Peyer's patch (tissue), 4 donors: ENCODE data around the gene TRIB2.

Source experiments
- CTCF ChIP-seq, 6 experiments: fragments of 450-650 bp in 4 of 6; fragments of 200-600 bp in 2 of 6; sonication (generic) in 1 of 6; IDR thresholded peaks; one replicate each; pipeline ENCODE4 v1.5.1; 2017 to 2019; ENCODE audit warnings: antibody characterized with exemption in 6 of 6, mild to moderate bottlenecking in 3 of 6, moderate library complexity in 1 of 6
- POLR2A ChIP-seq, 2 donors: fragments of 450-650 bp; IDR thresholded peaks; one replicate each; pipeline ENCODE4 v1.5.1; 2017; ENCODE audit warnings: antibody characterized with exemption in 2 of 2, mild to moderate bottlenecking in 2 of 2, moderate library complexity in 2 of 2

- TF ChIP-seq CTCF (IDR thresholded peaks at IDR 0.05) = no peak
- no peak for TF ChIP-seq POLR2A (IDR thresholded peaks at IDR 0.05)
Measured at GRCh38 chr2:12704378-12704777, 12.4 kb upstream of the TRIB2 start.
